HG02588 (cell line): ENCODE measurements around the gene MAPK4.
"Not testable (repeated sequence)": the region's sequence is repeated elsewhere in the genome, so short reads cannot be mapped to it uniquely, and the experiment has no call there.

Experiments used
- ATAC-seq: cut with Tn5 transposase; IDR thresholded peaks from one replicate; pipeline ENCODE4 v1.9.1; 2021; ENCODE audit warnings: mild to moderate bottlenecking, moderate library complexity; ENCODE audit not compliant: unreplicated experiment

The MAPK4 gene

GRCh38 chr18:50679056-50679455, 119.2 kb downstream of the MAPK4 start:
- ATAC-seq = no peak

- ATAC-seq = no peak
These were observed 119.8 kb downstream of the MAPK4 start for GRCh38 chr18:50679656-50680055.

- no peak for ATAC-seq
These were observed 121.1 kb downstream of the MAPK4 start for GRCh38 chr18:50680966-50681365.

- no peak for ATAC-seq
These were observed 123.0 kb downstream of the MAPK4 start for GRCh38 chr18:50682852-50683251.

- ATAC-seq = no peak
These were observed 126.5 kb downstream of the MAPK4 start for GRCh38 chr18:50686409-50686808.

- ATAC-seq = no peak
These were observed 127.6 kb downstream of the MAPK4 start for GRCh38 chr18:50687491-50687890.

- no peak for ATAC-seq
These were observed 129.7 kb downstream of the MAPK4 start for GRCh38 chr18:50689578-50689977.

GRCh38 chr18:50694147-50694546, 134.3 kb downstream of the MAPK4 start:
- ATAC-seq = no peak

- no peak for ATAC-seq
These were observed 135.7 kb downstream of the MAPK4 start for GRCh38 chr18:50695431-50696176.

GRCh38 chr18:50696436-50696835, 136.5 kb downstream of the MAPK4 start:
- no peak for ATAC-seq

GRCh38 chr18:50696929-50697328, 137.0 kb downstream of the MAPK4 start:
- ATAC-seq = peak; percentile 68

GRCh38 chr18:50697509-50697908, 137.6 kb downstream of the MAPK4 start:
- ATAC-seq = peak; percentile 17

- ATAC-seq = no peak
These were observed 140.6 kb downstream of the MAPK4 start for GRCh38 chr18:50700245-50701165.

- ATAC-seq = no peak
These were observed 144.6 kb downstream of the MAPK4 start for GRCh38 chr18:50704357-50704940.

- ATAC-seq = no peak
These were observed 146.3 kb downstream of the MAPK4 start for GRCh38 chr18:50706199-50706598.

GRCh38 chr18:50706651-50707050, 146.8 kb downstream of the MAPK4 start:
- no peak for ATAC-seq

GRCh38 chr18:50707297-50707696, 147.4 kb downstream of the MAPK4 start:
- ATAC-seq = not testable (repeated sequence)

- ATAC-seq = no peak
These were observed 148.1 kb downstream of the MAPK4 start for GRCh38 chr18:50707855-50708469.

GRCh38 chr18:50709193-50709592, 149.3 kb downstream of the MAPK4 start:
- no peak for ATAC-seq

- no peak for ATAC-seq
These were observed 151.5 kb downstream of the MAPK4 start for GRCh38 chr18:50711386-50711785.

GRCh38 chr18:50715919-50716318, 156.0 kb downstream of the MAPK4 start:
- no peak for ATAC-seq
